Endothelial cell of umbilical vein (primary cell): ENCODE measurements around the gene SAPCD2. TPM values are rescaled to one million over a fixed set of nuclear protein-coding genes. Genes with fewer than 3 reads are reported as not detected.

Experiments
- BruUV-seq: library from RNA; stranded (reverse); fragments of 400-500 nt; replicated peaks from 2 replicates; lab custom pipeline; 2021; lab: Mats Ljungman, UMichigan
- CTCF ChIA-PET: fragments of 300-600, 350-600 bp; sonication (Branson Sonifier 250); formaldehyde crosslinking; loops from one replicate; lab custom pipeline; 2021; ENCODE audit warnings: antibody characterized with exemption, inconsistent platforms; lab: Charles Lee
- POLR2A ChIA-PET: fragments of 300-600, 350-600 bp; sonication (Branson Sonifier 250); formaldehyde crosslinking; loops from one replicate; lab custom pipeline; 2021; ENCODE audit warnings: antibody characterized with exemption, inconsistent platforms; lab: Charles Lee
- DNase-seq: peaks from one replicate; pipeline ENCODE4 v3.0.0-alpha.2; 2011; ENCODE audit warnings: low read depth, low spot score
- FAIRE-seq: peaks from 2 replicates; lab custom pipeline; 2011; peaks lifted over from hg19 to GRCh38; lab: Jason Lieb, UNC
- H2AFZ ChIP-seq: 2 replicates; pipeline ENCODE4 v1.6.0; 2012; ENCODE audit warnings: low read depth, low read length, control low read depth, inconsistent platforms
- H3K27ac ChIP-seq: 2 replicates; pipeline ENCODE4 v1.5.1; 2011; ENCODE audit warnings: low read depth, mild to moderate bottlenecking, control low read depth, low read length, moderate library complexity; ENCODE audit not compliant: insufficient read depth
- H3K27me3 ChIP-seq, 2 experiments: 2 replicates each; pipeline versions ENCODE4 v1.6.0 to v1.6.1; 2011; ENCODE audit warnings: low read length in 2 of 2, mixed read lengths in 1 of 2; ENCODE audit not compliant: control insufficient read depth in 2 of 2, insufficient read depth in 2 of 2
- H3K36me3 ChIP-seq, 2 experiments: 2 replicates in 1 of 2; 3 replicates in 1 of 2; pipeline ENCODE4 v1.5.1; 2011; ENCODE audit warnings: low read length in 2 of 2, mild to moderate bottlenecking in 1 of 2, moderate library complexity in 1 of 2; ENCODE audit not compliant: control insufficient read depth in 2 of 2, insufficient read depth in 2 of 2; ENCODE audit errors: extremely low read depth in 1 of 2
- H3K4me1 ChIP-seq: 3 replicates; pipeline ENCODE4 v1.5.1; 2011; ENCODE audit warnings: mild to moderate bottlenecking, low read length; ENCODE audit not compliant: control insufficient read depth, insufficient read depth; ENCODE audit errors: extremely low read depth
- H3K4me2 ChIP-seq: 2 replicates; pipeline ENCODE4 v1.6.1; 2011; ENCODE audit warnings: low read length, control low read depth, mixed read lengths; ENCODE audit not compliant: insufficient read depth
- H3K4me3 ChIP-seq, 3 experiments: fragments of 200-600 bp in 1 of 3; sonication (generic), shearing (Covaris generic) in 1 of 3; replicated peaks in 1 of 3; 2 replicates each; pipeline ENCODE4 v1.5.1; 2011 to 2016; ENCODE audit warnings: control low read depth in 3 of 3, low read length in 3 of 3, mild to moderate bottlenecking in 2 of 3, inconsistent platforms in 1 of 3, low read depth in 1 of 3, moderate library complexity in 1 of 3; ENCODE audit not compliant: insufficient read depth in 1 of 3
- H3K79me2 ChIP-seq: 2 replicates; pipeline ENCODE4 v1.6.0; 2012; ENCODE audit warnings: low read length, inconsistent platforms; ENCODE audit not compliant: control insufficient read depth, insufficient read depth
- H3K9ac ChIP-seq: replicated peaks from 2 replicates; pipeline ENCODE3; 2011; ENCODE audit warnings: low read length, control low read depth; ENCODE audit not compliant: insufficient read depth; ENCODE audit errors: extremely low read depth
- H3K9me1 ChIP-seq: replicated peaks from 3 replicates; pipeline ENCODE4 v1.6.0; 2011; ENCODE audit warnings: mild to moderate bottlenecking, low read length; ENCODE audit not compliant: control insufficient read depth, insufficient read depth; ENCODE audit errors: extremely low read depth
- H3K9me3 ChIP-seq: replicated peaks from 2 replicates; pipeline ENCODE4 v1.5.1; 2012; ENCODE audit warnings: low read length, inconsistent platforms; ENCODE audit not compliant: control insufficient read depth, insufficient read depth
- H4K20me1 ChIP-seq: replicated peaks from 2 replicates; pipeline ENCODE3; 2011; ENCODE audit warnings: mild to moderate bottlenecking, low read length; ENCODE audit not compliant: control insufficient read depth, insufficient read depth; ENCODE audit errors: extremely low read depth
- MAX ChIP-seq: IDR thresholded peaks from 2 replicates; pipeline ENCODE4 v1.6.1; 2011; ENCODE audit not compliant: insufficient read depth, insufficient read length
- POLR2A ChIP-seq: IDR thresholded peaks from 2 replicates; pipeline ENCODE4 v1.6.1; 2012; ENCODE audit warnings: low read depth, mild to moderate bottlenecking, control low read depth, low read length
- dilution Hi-C: fragments of 300-500 bp; cut with MboI; formaldehyde crosslinking; loops from one replicate; pipeline ENCODE4 v1.15.0; 2019; ENCODE audit warnings: low sequenced_read_pairs; ENCODE audit not compliant: extremely low pct_ligation_motif_present
- intact Hi-C: fragments of 100-400 bp; cut with micrococcal nuclease; formaldehyde crosslinking; loops from one replicate; pipeline ENCODE4 v1.10.0; 2022
- polyA plus RNA-seq, 4 experiments: library from polyadenylated mRNA; depleted of rRNA in 3 of 4; stranded (reverse) in 3 of 4; unstranded in 1 of 4; fragments of >200 nt; gene quantifications; 2 replicates each; pipeline versions ENCODE4 v1.2.1 to v1.2.3, GENCODE V29; 2011 to 2012; ENCODE audit warnings: missing spikeins in 1 of 4
- total RNA-seq: library from RNA; stranded (reverse); gene quantifications from 2 replicates; pipeline ENCODE4 v1.2.3, GENCODE V29; 2021
- TF ChIP-seq, protein P1 (sequence below), 2 donors: IDR thresholded peaks; 1 replicate in 1 of 2; 2 replicates in 1 of 2; pipeline ENCODE4 v1.5.1; 2011; ENCODE audit warnings: low read length in 2 of 2, mild to moderate bottlenecking in 2 of 2, moderate library complexity in 2 of 2, control low read depth in 1 of 2, inconsistent platforms in 1 of 2, low read depth in 1 of 2; ENCODE audit not compliant: insufficient read depth in 1 of 2; ENCODE audit errors: extremely low read depth in 1 of 2

The SAPCD2 gene
- total and polyA plus RNA-seq, 2 donors (not counting 3 experiments of a cell fraction or from before 2014, with no cell fraction given), result 11.5 to 27.8 TPM

DNA sequence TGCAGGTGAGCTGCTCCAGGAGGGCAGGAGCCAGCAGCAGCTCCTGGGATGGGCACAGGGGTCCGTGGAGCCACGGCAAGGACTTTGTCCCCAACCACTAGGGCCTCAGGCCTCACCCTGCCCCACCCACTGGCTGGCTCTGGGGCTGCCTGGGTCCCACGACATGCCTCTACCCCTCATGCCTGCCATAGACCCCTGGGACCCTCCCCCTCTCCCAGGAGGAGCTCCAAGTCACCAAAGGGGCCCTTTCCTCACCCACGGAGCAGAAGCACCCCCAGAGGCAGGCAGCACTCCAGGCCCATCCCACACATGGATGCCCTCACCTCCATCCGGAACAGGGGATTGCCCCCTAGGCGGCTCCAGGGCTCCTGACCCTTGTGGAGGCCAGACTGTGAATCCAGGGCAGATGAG lies 48.8 kb downstream of the SAPCD2 start:
- no peak for DNase-seq
- dilution Hi-C loops, result no loop called here

More for the DNA sequence above, 48.8 kb downstream of the SAPCD2 start:
- no peaks in the 10 kb centered on the region for H3K27me3 ChIP-seq
- H3K9ac ChIP-seq, result no peak overlapping the region
- no peak overlapping the region for H3K4me2 ChIP-seq
- no peak for FAIRE-seq
- no peaks in the 10 kb centered on the region for H3K4me1 ChIP-seq
- no peaks in the 10 kb centered on the region for H4K20me1 ChIP-seq
- no peaks in the 10 kb centered on the region for H3K79me2 ChIP-seq
- H3K36me3 ChIP-seq, result no peaks in the 10 kb centered on the region
- TF ChIP-seq, protein P1, sequence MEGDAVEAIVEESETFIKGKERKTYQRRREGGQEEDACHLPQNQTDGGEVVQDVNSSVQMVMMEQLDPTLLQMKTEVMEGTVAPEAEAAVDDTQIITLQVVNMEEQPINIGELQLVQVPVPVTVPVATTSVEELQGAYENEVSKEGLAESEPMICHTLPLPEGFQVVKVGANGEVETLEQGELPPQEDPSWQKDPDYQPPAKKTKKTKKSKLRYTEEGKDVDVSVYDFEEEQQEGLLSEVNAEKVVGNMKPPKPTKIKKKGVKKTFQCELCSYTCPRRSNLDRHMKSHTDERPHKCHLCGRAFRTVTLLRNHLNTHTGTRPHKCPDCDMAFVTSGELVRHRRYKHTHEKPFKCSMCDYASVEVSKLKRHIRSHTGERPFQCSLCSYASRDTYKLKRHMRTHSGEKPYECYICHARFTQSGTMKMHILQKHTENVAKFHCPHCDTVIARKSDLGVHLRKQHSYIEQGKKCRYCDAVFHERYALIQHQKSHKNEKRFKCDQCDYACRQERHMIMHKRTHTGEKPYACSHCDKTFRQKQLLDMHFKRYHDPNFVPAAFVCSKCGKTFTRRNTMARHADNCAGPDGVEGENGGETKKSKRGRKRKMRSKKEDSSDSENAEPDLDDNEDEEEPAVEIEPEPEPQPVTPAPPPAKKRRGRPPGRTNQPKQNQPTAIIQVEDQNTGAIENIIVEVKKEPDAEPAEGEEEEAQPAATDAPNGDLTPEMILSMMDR (IDR thresholded peaks at IDR 0.05; ENCODE audit: extremely low read depth in 1 of 2, insufficient read depth in 1 of 2, low read depth in 1 of 2, low read length in 2 of 2), result no peak
- no peak for TF ChIP-seq POLR2A
- no peak for TF ChIP-seq MAX
- H3K9me1 ChIP-seq, result no peaks in the 10 kb centered on the region
- POLR2A ChIA-PET, result no interaction called here
- no peak overlapping the region for H3K27ac ChIP-seq
- no TSS peak for BruUV-seq
- H2AFZ ChIP-seq, result no peak overlapping the region
- no peak overlapping the region for H3K4me3 ChIP-seq
- no peaks in the 10 kb centered on the region for H3K9me3 ChIP-seq
- CTCF ChIA-PET, result interaction anchor here (1.4 to 1.8 kb wide), 3 partner anchors 8 to 24 kb away, joined by 3 to 17 read pairs (median 4); no protein-coding TSS in a partner anchor
- intact Hi-C loops, result no loop called here
